BJ (cell line): ENCODE results near the gene IL31RA. TPM values are rescaled to one million over a fixed set of nuclear protein-coding genes. Genes with fewer than 3 reads are reported as not detected.
A peak's percentile ranks its signal among the peaks of the same experiment; 100 is the strongest.
"Not testable (repeated sequence)": the region's sequence is repeated elsewhere in the genome, so short reads cannot be mapped to it uniquely, and the experiment has no call there.

Source experiments
- CTCF ChIA-PET: fragments of 350-600 bp; formaldehyde crosslinking; extraction: SDS; loops from one replicate; lab custom pipeline; 2021; ENCODE audit warnings: antibody characterized with exemption, inconsistent platforms; lab: Yijun Ruan, JAX
- POLR2A ChIA-PET: fragments of 300-600 bp; sonication (Branson Sonifier 250); formaldehyde crosslinking; extraction: SDS; loops from one replicate; lab custom pipeline; 2021; ENCODE audit warnings: antibody characterized with exemption; lab: Charles Lee
- DNase-seq: peaks from one replicate; pipeline ENCODE4 v3.0.0-alpha.2; 2011; ENCODE audit warnings: low read depth
- H3K27me3 ChIP-seq: 2 replicates; pipeline ENCODE4 v1.6.0; 2011; ENCODE audit warnings: low read length; ENCODE audit not compliant: control insufficient read depth, insufficient read depth
- H3K36me3 ChIP-seq: 2 replicates; pipeline ENCODE4 v1.5.1; 2011; ENCODE audit warnings: low read length; ENCODE audit not compliant: control insufficient read depth, insufficient read depth
- H3K4me3 ChIP-seq: 2 replicates; pipeline ENCODE4 v1.5.1; 2011; ENCODE audit warnings: low read depth, mild to moderate bottlenecking, control low read depth, low read length
- polyA minus RNA-seq: library from RNA; depleted of rRNA, polyadenylated mRNA; stranded (reverse); fragments of >200 nt; gene quantifications from 2 replicates; pipeline ENCODE4 v1.2.3, GENCODE V29; 2011; rRNA and poly(A)+ RNA removed
- polyA plus RNA-seq: library from polyadenylated mRNA; depleted of rRNA; stranded (reverse); fragments of >200 nt; gene quantifications from 2 replicates; pipeline ENCODE4 v1.2.3, GENCODE V29; 2011; rRNA removed
- TF ChIP-seq, protein P1 (sequence below): IDR thresholded peaks from 2 replicates; pipeline ENCODE4 v1.5.1; 2011; ENCODE audit warnings: low read depth, mild to moderate bottlenecking, control low read depth, inconsistent platforms, low read length, moderate library complexity; ENCODE audit not compliant: insufficient read depth

The IL31RA gene
- polyA plus RNA-seq: 0.07 TPM in 1 of 2 replicates, not detected in the other
- polyA minus RNA-seq: not detected in 2 replicates

DNA sequence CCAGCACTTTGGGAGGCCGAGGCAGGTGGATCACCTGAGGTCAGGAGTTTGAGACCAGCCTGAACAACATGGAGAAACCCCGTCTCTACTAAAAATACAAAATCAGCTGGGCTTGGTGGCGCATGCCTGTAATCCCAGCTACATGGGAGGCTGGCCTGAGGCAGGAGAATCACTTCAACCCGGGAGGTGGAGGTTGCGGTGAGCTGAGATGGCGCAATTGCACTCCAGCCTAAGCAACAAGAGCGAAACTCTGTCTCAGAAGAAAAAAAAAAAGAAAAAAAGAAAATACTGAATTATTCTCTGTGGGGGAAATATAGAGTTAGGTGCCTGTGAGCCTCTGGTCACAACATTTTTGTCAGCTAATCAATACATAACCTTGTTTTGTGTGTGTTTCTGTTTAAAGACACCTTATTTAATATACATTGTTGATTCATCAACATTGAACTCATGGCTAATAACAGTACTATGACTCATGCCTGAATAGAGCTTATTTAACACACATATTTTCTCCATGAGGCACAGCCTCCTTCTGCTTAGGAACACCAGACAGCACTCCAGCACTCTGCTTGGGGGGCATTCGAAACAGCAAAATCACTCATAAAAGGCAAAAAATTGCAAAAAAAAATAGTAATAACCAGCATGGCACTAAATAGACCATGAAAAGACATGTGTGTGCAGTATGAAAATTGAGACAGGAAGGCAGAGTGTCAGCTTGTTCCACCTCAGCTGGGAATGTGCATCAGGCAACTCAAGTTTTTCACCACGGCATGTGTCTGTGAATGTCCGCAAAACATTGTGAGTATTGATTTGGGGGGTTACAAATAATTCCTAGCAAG is at the start of gene IL31RA:
Gene IL31RA (plus strand): TSS at position 519 of the 836 bp plus-strand sequence. CDS start 214 bp downstream, at position 733.
- TF ChIP-seq, protein P1, sequence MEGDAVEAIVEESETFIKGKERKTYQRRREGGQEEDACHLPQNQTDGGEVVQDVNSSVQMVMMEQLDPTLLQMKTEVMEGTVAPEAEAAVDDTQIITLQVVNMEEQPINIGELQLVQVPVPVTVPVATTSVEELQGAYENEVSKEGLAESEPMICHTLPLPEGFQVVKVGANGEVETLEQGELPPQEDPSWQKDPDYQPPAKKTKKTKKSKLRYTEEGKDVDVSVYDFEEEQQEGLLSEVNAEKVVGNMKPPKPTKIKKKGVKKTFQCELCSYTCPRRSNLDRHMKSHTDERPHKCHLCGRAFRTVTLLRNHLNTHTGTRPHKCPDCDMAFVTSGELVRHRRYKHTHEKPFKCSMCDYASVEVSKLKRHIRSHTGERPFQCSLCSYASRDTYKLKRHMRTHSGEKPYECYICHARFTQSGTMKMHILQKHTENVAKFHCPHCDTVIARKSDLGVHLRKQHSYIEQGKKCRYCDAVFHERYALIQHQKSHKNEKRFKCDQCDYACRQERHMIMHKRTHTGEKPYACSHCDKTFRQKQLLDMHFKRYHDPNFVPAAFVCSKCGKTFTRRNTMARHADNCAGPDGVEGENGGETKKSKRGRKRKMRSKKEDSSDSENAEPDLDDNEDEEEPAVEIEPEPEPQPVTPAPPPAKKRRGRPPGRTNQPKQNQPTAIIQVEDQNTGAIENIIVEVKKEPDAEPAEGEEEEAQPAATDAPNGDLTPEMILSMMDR: no peak
- H3K36me3 ChIP-seq: no peaks in the 10 kb centered on the region
- no peaks in the 10 kb centered on the region for H3K27me3 ChIP-seq
- ChIA-PET CTCF (interaction anchor here (0.7 kb wide), 1 partner anchor 38 kb away, joined by 3 read pairs; no protein-coding TSS in a partner anchor), POLR2A (interaction anchor here (0.8 kb wide), 1 partner anchor 18 kb away, joined by 4 read pairs; no protein-coding TSS in a partner anchor)
- H3K4me3 ChIP-seq: no peak within 1 kb of the TSS
- peak; percentile 46 for DNase-seq

DNA sequence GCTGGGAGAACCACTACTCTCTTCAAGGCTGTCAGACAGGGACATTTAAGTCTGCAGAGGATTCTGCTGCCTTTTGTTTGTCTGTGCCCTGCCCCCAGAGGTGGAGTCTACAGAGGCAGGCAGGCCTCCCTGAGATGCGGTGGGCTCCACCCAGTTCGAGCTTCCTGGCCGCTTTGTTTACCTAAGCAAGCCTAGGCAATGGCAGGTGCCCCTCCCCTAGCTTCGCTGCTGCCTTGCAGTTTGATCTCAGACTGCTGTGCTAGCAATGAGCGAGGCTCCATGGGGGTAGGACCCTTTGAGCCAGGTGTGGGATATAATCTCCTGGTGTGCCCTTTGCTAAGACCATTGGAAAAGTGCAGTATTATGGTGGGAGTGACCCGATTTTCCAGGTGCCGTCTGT is 42.3 kb upstream of the IL31RA start:
- H3K36me3 ChIP-seq, DNase-seq, CTCF ChIA-PET, H3K27me3 ChIP-seq, H3K4me3 ChIP-seq, POLR2A ChIA-PET: not testable (repeated sequence)

DNA sequence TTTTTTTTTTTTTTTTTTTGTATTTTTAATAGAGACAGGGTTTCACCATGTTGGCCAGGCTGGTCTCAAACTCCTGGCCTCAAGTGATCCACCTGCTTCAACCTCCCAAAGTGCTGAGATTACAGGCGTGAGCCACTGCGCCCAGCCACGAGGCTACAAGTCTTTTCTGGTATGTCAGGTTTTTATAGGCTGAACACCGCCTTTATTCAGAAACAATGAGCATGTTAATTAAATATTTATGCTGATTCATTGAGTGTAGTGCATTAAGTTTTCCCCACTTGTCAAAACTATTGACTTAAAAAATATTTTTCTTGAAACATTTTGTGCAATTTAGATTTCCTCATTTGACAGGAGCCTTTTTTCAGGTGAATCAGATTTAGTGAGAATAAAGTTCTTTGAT is 35.2 kb upstream of the IL31RA start:
- H3K36me3 ChIP-seq, H3K27me3 ChIP-seq, DNase-seq, H3K4me3 ChIP-seq, CTCF ChIA-PET: not testable (repeated sequence)
- POLR2A ChIA-PET: interaction anchor here (0.7 kb wide), 1 partner anchor 56 kb away, joined by 3 read pairs; no protein-coding TSS in a partner anchor

DNA sequence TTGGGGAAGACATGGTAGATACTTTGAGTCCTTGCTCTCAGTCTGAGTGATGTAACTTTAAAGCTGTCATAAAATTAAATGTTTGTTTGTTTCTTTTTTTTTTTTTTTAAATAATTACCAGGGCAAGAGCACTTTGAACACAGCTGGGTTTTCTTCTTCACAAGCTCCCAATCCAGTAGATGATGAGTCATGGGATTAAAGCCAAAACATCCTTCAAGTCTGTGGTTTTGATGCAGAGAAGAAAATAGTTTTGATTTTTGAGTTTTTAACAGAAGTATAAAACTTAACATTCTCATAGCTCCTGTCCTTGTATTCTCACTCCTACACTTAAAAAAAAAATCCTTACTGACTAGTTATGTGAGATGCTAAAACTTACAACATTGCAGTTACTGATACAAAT is 34.8 kb upstream of the IL31RA start:
- no peak overlapping the region for H3K4me3 ChIP-seq
- H3K36me3 ChIP-seq: no peaks in the 10 kb centered on the region
- TF ChIP-seq, protein P1: no peak
- DNase-seq: peak; percentile 30
- ChIA-PET POLR2A (interaction anchor here (0.6 to 0.7 kb wide), 2 partner anchors 57 to 384 kb away, joined by 3 to 4 read pairs; no protein-coding TSS in a partner anchor), CTCF (no interaction called here)
- H3K27me3 ChIP-seq: peaks cover 13% of the 10 kb centered on the region

DNA sequence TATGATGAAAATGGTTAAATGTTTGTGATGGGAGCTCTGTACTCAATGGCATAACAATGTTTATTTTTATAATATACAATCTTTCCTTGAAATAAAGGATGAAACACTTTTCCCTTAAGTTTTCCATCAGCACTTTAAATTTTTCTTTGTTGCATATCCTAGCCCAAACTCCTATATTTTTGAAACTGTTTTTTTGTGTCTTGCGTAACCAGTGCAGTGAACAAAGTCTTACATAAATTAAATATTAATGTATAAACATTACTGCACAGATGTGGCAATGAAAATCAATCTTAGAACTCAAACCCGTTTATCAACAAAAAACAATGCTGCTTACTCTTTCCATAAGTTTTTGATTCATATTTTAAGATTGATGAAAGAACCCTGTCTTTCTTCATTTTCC is 34.1 kb upstream of the IL31RA start:
- ChIA-PET CTCF (no interaction called here), POLR2A (no interaction called here)
- no peak for DNase-seq
- Histone ChIP-seq H3K36me3 (no peaks in the 10 kb centered on the region), H3K27me3 (peaks cover 16% of the 10 kb centered on the region), H3K4me3 (no peak overlapping the region)
- TF ChIP-seq, protein P1: no peak

DNA sequence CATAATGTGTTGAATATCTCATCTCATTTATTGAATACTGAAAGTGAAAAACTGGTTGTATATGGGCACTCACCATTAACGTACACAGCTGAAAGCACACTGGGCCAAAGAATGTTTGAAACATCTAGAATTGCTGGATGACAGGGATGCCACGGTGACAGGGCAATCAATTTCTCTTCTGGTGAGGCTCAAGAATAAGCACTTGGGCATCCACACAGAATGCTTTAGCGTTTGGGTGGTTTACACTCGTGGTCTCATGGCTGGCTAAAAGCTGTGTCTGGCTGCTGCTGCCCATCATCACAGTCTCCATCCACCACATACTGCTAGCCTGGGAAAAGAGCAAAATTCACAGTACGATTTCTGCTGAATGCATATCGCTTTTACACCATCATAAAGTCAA is 30.7 kb upstream of the IL31RA start:
- Histone ChIP-seq H3K36me3 (no peaks in the 10 kb centered on the region), H3K27me3 (peaks cover 29% of the 10 kb centered on the region), H3K4me3 (no peak overlapping the region)
- DNase-seq: no peak
- POLR2A ChIA-PET: no interaction called here
- CTCF ChIA-PET: no interaction called here
- TF ChIP-seq, protein P1: no peak
